B cell (primary cell): ENCODE results near the gene UTS2B. TPM values are rescaled to one million over a fixed set of nuclear protein-coding genes. Genes with fewer than 3 reads are reported as not detected.

Experiments
- ATAC-seq: fragments of 200-7000 bp; cut with Tn5 transposase; one replicate; pipeline ENCODE4 v1.10.0; 2021; ENCODE audit warnings: low read depth, mild to moderate bottlenecking, moderate number of reproducible peaks, moderate library complexity
- CTCF ChIA-PET: fragments of 350-600 bp; sonication (Branson Sonifier 250); formaldehyde crosslinking; loops from one replicate; lab custom pipeline; 2021; ENCODE audit warnings: antibody characterized with exemption, inconsistent platforms; lab: Charles Lee
- POLR2A ChIA-PET: fragments of 350-600 bp; sonication (Branson Sonifier 250); formaldehyde crosslinking; loops from one replicate; lab custom pipeline; 2021; ENCODE audit warnings: antibody characterized with exemption; lab: Charles Lee
- DNase-seq: peaks from one replicate; pipeline ENCODE4 v3.0.0; 2013
- H2AFZ ChIP-seq: 2 replicates; pipeline ENCODE4 v1.6.1; 2012; ENCODE audit warnings: mild to moderate bottlenecking, low read depth, low read length; ENCODE audit not compliant: insufficient read depth, poor library complexity, severe bottlenecking
- H3K27ac ChIP-seq, 2 donors: 1 replicate in 1 of 2; 2 replicates in 1 of 2; pipeline ENCODE4 v1.5.1; 2012 to 2013; ENCODE audit warnings: low read length in 2 of 2, mild to moderate bottlenecking in 2 of 2, moderate library complexity in 1 of 2
- H3K27me3 ChIP-seq, 4 experiments: fragments of 200-600 bp in 1 of 4; sonication (generic) in 1 of 4; replicated peaks in 1 of 4; 1 replicate in 2 of 4; 2 replicates in 2 of 4; pipeline versions ENCODE4 v1.6.1 to v1.7.0; 2013 to 2016; ENCODE audit warnings: low read length in 3 of 4, mild to moderate bottlenecking in 2 of 4, mixed read lengths in 1 of 4, moderate library complexity in 1 of 4; ENCODE audit not compliant: insufficient read depth in 4 of 4, control insufficient read depth in 3 of 4; ENCODE audit errors: control extremely low read depth in 1 of 4
- H3K36me3 ChIP-seq, 2 experiments: replicated peaks in 1 of 2; 1 replicate in 1 of 2; 2 replicates in 1 of 2; pipeline versions ENCODE4 v1.6.1 to v1.7.1; 2013; ENCODE audit warnings: low read length in 1 of 2; ENCODE audit not compliant: insufficient read depth in 2 of 2, control insufficient read depth in 1 of 2; ENCODE audit errors: control extremely low read depth in 1 of 2, extremely low read depth in 1 of 2
- H3K4me1 ChIP-seq, 2 donors: fragments of 200-600 bp in 1 of 2; sonication (generic) in 1 of 2; 1 replicate in 1 of 2; 2 replicates in 1 of 2; pipeline versions ENCODE4 v1.5.1 to v1.6.1; 2013 to 2017; ENCODE audit warnings: low read length in 2 of 2; ENCODE audit not compliant: control insufficient read depth in 2 of 2, insufficient read depth in 2 of 2
- H3K4me2 ChIP-seq: replicated peaks from 2 replicates; pipeline ENCODE3; 2012; ENCODE audit warnings: mild to moderate bottlenecking, low read depth, low read length; ENCODE audit not compliant: poor library complexity, severe bottlenecking
- H3K4me3 ChIP-seq, 5 experiments: fragments of 200-600 bp in 1 of 5; sonication (generic) in 1 of 5; 1 replicate in 3 of 5; 2 replicates in 2 of 5; pipeline versions ENCODE4 v1.5.1 to v1.7.0; 2011 to 2016; ENCODE audit warnings: low read length in 4 of 5, mild to moderate bottlenecking in 4 of 5, low read depth in 2 of 5, control low read depth in 1 of 5, moderate library complexity in 1 of 5; ENCODE audit not compliant: insufficient read depth in 1 of 5; ENCODE audit errors: control extremely low read depth in 1 of 5, extremely low read depth in 1 of 5
- H3K79me2 ChIP-seq: fragments of 200-600 bp; sonication (generic); one replicate; pipeline ENCODE4 v1.6.0; 2016; ENCODE audit warnings: low read length; ENCODE audit not compliant: control insufficient read depth, insufficient read depth
- H3K9ac ChIP-seq: fragments of 200-600 bp; sonication (generic); 2 replicates; pipeline ENCODE4 v1.6.1; 2017; ENCODE audit warnings: mild to moderate bottlenecking, low read length, moderate library complexity
- H3K9me3 ChIP-seq, 3 donors: one replicate each; pipeline versions ENCODE4 v1.6.1 to v1.7.1; 2013; ENCODE audit warnings: low read length in 2 of 3; ENCODE audit not compliant: control insufficient read depth in 2 of 3, insufficient read depth in 1 of 3; ENCODE audit errors: control extremely low read depth in 1 of 3
- H4K20me1 ChIP-seq: 2 replicates; pipeline ENCODE4 v1.6.0; 2012; ENCODE audit warnings: mild to moderate bottlenecking, low read length; ENCODE audit not compliant: insufficient read depth, control insufficient read depth, poor library complexity, severe bottlenecking
- H3K27ac Mint-ChIP-seq: one replicate; pipeline ENCODE4 v1.8.0; 2021; ENCODE audit warnings: mixed read lengths
- H3K27me3 Mint-ChIP-seq: one replicate; pipeline ENCODE4 v1.8.0; 2021; ENCODE audit warnings: mixed read lengths
- H3K4me1 Mint-ChIP-seq: one replicate; pipeline ENCODE4 v1.8.0; 2021; ENCODE audit warnings: mixed read lengths
- H3K4me3 Mint-ChIP-seq: one replicate; pipeline ENCODE4 v1.8.0; 2021; ENCODE audit warnings: mixed read lengths
- H3K9me3 Mint-ChIP-seq: one replicate; pipeline ENCODE4 v1.8.0; 2022; ENCODE audit warnings: mixed read lengths; ENCODE audit not compliant: insufficient read depth
- CTCF ChIP-seq: fragments of 200-600 bp; IDR thresholded peaks from one replicate; pipeline ENCODE4 v1.8.0; 2022; ENCODE audit warnings: antibody characterized with exemption, mild to moderate bottlenecking
- EZH2 ChIP-seq: IDR thresholded peaks from 2 replicates; pipeline ENCODE4 v1.6.1; 2012; ENCODE audit warnings: borderline replicate concordance, low read depth, mild to moderate bottlenecking, moderate library complexity, low read length; ENCODE audit not compliant: insufficient read depth, poor library complexity, severe bottlenecking
- WGBS: methylation state at CpG from one replicate; pipeline ENCODE4 v1.1.5; 2013; ENCODE audit warnings: missing lambda C conversion rate; ENCODE audit not compliant: insufficient coverage; 5-methylcytosine and 5-hydroxymethylcytosine counted together
- intact Hi-C: fragments of 100-400 bp; cut with micrococcal nuclease; formaldehyde crosslinking; loops from one replicate; pipeline ENCODE4 v1.10.0; 2022
- polyA plus RNA-seq: library from polyadenylated mRNA; depleted of rRNA; stranded (reverse); fragments of >200 nt; gene quantifications from 2 replicates; pipeline ENCODE4 v1.2.3, GENCODE V29; 2012
- total RNA-seq, 2 donors: library from RNA; stranded (reverse); fragments of 120-200 nt in 1 of 2; gene quantifications; 1 replicate in 1 of 2; 2 replicates in 1 of 2; pipeline versions ENCODE4 v1.2.3 to v1.2.4, GENCODE V29; 2013 to 2022

UTS2B gene
- total and polyA plus RNA-seq, 2 donors (not counting 1 experiment from before 2014, with no cell fraction given), result 1.8 to 2.0 TPM

- no peaks in the 10 kb centered on the region for H3K9me3 Mint-ChIP-seq
- peaks cover 23 to 76% of the 10 kb centered on the region in 2 donors for H3K4me1 ChIP-seq
- intact Hi-C loops, result loop anchor here (1.0 kb wide), 1 partner anchor 9 kb away; the partner anchor contains the start of gene UTS2B
- no peak overlapping the region for H3K4me3 ChIP-seq
- no peaks in the 10 kb centered on the region for H3K9me3 ChIP-seq
- CTCF ChIA-PET, result interaction anchor here (1.5 to 2.4 kb wide), 2 partner anchors 10 to 95 kb away, joined by 4 to 7 read pairs; partner anchors contain the start of genes CCDC50 and UTS2B
- peaks cover 100% of the 10 kb centered on the region for H3K79me2 ChIP-seq
- peaks cover 92% of the 10 kb centered on the region for H3K4me1 Mint-ChIP-seq
- H3K9ac ChIP-seq, result no peak overlapping the region
- ATAC-seq, result no peak
- H3K27me3 ChIP-seq, result no peaks in the 10 kb centered on the region
- POLR2A ChIA-PET, result interaction anchor here (1.9 kb wide), 1 partner anchor 10 kb away, joined by 4 read pairs; the partner anchor contains the start of genes CCDC50 and UTS2B
- H4K20me1 ChIP-seq, result peaks cover 24% of the 10 kb centered on the region
- H3K4me2 ChIP-seq, result peak overlapping the region; percentile 19
- no peak overlapping the region for H2AFZ ChIP-seq
- H3K27ac ChIP-seq, result peak overlapping the region in 1 of 2 donors; percentile 8
- TF ChIP-seq EZH2 (no peak), CTCF (no peak)
- no peak overlapping the region for H3K4me3 Mint-ChIP-seq
- peaks cover 2 to 3% of the 10 kb centered on the region in 2 experiments for H3K36me3 ChIP-seq
- DNase-seq, result no peak
- WGBS, result no CpG with 5 or more reads among the region's 3 CpGs
- H3K27me3 Mint-ChIP-seq, result no peaks in the 10 kb centered on the region
- H3K27ac Mint-ChIP-seq, result peak overlapping the region; percentile 47
These were observed 9.1 kb upstream of the UTS2B start for GRCh38 chr3:191339316-191339917.

GRCh38 chr3:191338177-191338488, 7.8 kb upstream of the UTS2B start:
- Histone ChIP-seq H4K20me1 (peaks cover 16% of the 10 kb centered on the region), H2AFZ (no peak overlapping the region), H3K9me3 (no peaks in the 10 kb centered on the region), H3K9ac (no peak overlapping the region), H3K27ac (peak overlapping the region in 1 of 2 donors; percentile 44), H3K4me3 (no peak overlapping the region), H3K4me1 (peaks cover 30 to 81% of the 10 kb centered on the region in 2 donors), H3K36me3 (peaks cover 0 to 3% of the 10 kb centered on the region in 2 experiments), H3K79me2 (peaks cover 100% of the 10 kb centered on the region), H3K27me3 (no peaks in the 10 kb centered on the region), H3K4me2 (peak overlapping the region; percentile 39)
- ChIA-PET CTCF (interaction anchor here (0.6 to 1.6 kb wide), 3 partner anchors 9 to 80 kb away, joined by 3 read pairs; partner anchors contain the start of gene CCDC50), POLR2A (no interaction called here)
- TF ChIP-seq CTCF (no peak), EZH2 (no peak)
- H3K27ac Mint-ChIP-seq, result no peak overlapping the region
- H3K27me3 Mint-ChIP-seq, result no peaks in the 10 kb centered on the region
- H3K9me3 Mint-ChIP-seq, result no peaks in the 10 kb centered on the region
- peaks cover 92% of the 10 kb centered on the region for H3K4me1 Mint-ChIP-seq
- peak overlapping the region; percentile 68 for H3K4me3 Mint-ChIP-seq
- intact Hi-C loops, result no loop called here
- DNase-seq, result no peak
- ATAC-seq, result no peak
- WGBS, result 86% methylated on average over 3 of the region's 4 CpGs
